Osteoblast (primary cell): Measurements from ENCODE around the gene PHIP. TPM values are rescaled to one million over a fixed set of nuclear protein-coding genes. Genes with fewer than 3 reads are reported as not detected.

Source experiments
- DNase-seq: peaks from one replicate; pipeline ENCODE4 v3.0.0; 2011; ENCODE audit warnings: low spot score, mixed read lengths; ENCODE audit not compliant: insufficient read length; ENCODE audit errors: missing footprints
- H2AFZ ChIP-seq: 2 replicates; pipeline ENCODE4 v1.6.0; 2011; ENCODE audit warnings: mild to moderate bottlenecking, low read length
- H3K27ac ChIP-seq: 2 replicates; pipeline ENCODE4 v1.5.1; 2011; ENCODE audit warnings: mild to moderate bottlenecking, low read depth, low read length, moderate library complexity
- H3K27me3 ChIP-seq: 2 replicates; pipeline ENCODE4 v1.6.0; 2012; ENCODE audit warnings: mild to moderate bottlenecking, control low read depth, inconsistent platforms, low read length, moderate library complexity; ENCODE audit not compliant: insufficient read depth
- H3K36me3 ChIP-seq: 2 replicates; pipeline ENCODE4 v1.5.1; 2011; ENCODE audit warnings: mild to moderate bottlenecking, low read length, control low read depth, moderate library complexity; ENCODE audit not compliant: insufficient read depth
- H3K4me1 ChIP-seq: 2 replicates; pipeline ENCODE4 v1.5.1; 2011; ENCODE audit warnings: mild to moderate bottlenecking, low read length, control low read depth, moderate library complexity; ENCODE audit not compliant: insufficient read depth
- H3K4me2 ChIP-seq: 2 replicates; pipeline ENCODE4 v1.6.0; 2011; ENCODE audit warnings: mild to moderate bottlenecking, low read length; ENCODE audit not compliant: insufficient read depth
- H3K4me3 ChIP-seq: fragments of 200-600 bp; sonication (generic); 3 replicates; pipeline ENCODE4 v1.5.1; 2012; ENCODE audit warnings: mild to moderate bottlenecking, low read length, inconsistent platforms; ENCODE audit not compliant: insufficient read depth
- H3K79me2 ChIP-seq: 2 replicates; pipeline ENCODE4 v1.6.0; 2012; ENCODE audit warnings: mild to moderate bottlenecking, low read length, control low read depth, inconsistent platforms; ENCODE audit not compliant: insufficient read depth
- H3K9me3 ChIP-seq: 2 replicates; pipeline ENCODE4 v1.5.1; 2011; ENCODE audit warnings: low read depth, low read length, control low read depth
- H4K20me1 ChIP-seq: 2 replicates; pipeline ENCODE4 v1.6.0; 2012; ENCODE audit warnings: mild to moderate bottlenecking, low read length, control low read depth; ENCODE audit not compliant: insufficient read depth
- total RNA-seq: library from RNA; depleted of rRNA; stranded (reverse); fragments of >200 nt; gene quantifications from 2 replicates; pipeline ENCODE4 v1.2.3, GENCODE V29; 2012
- TF ChIP-seq, protein P1 (sequence below): IDR thresholded peaks from 2 replicates; pipeline ENCODE4 v1.5.1; 2011; ENCODE audit warnings: mild to moderate bottlenecking, low read depth, low read length, moderate library complexity; ENCODE audit errors: extremely low read depth

PHIP gene
- total RNA-seq, 1 donor: 23.9 TPM

DNA sequence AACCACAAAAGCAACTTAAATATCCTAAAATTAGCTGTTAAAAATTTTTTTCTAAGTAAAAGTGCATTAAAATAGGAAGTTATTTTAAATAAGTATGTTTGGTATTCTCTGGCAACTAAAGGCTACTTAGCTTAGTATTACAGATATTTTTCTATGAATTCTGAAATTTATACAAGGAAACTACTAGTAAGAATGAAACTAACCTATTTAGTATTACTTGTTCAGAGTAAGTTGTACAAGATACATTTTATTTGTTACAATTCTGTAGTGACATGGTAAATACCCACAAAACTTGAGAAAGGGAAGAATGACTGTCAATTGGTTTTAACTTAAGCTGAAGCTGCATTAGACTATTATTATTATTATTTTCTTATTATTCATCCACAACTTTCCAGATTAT lies 6.5 kb downstream of the PHIP start:
- no peaks in the 10 kb centered on the region for H3K36me3 ChIP-seq
- TF ChIP-seq, protein P1, sequence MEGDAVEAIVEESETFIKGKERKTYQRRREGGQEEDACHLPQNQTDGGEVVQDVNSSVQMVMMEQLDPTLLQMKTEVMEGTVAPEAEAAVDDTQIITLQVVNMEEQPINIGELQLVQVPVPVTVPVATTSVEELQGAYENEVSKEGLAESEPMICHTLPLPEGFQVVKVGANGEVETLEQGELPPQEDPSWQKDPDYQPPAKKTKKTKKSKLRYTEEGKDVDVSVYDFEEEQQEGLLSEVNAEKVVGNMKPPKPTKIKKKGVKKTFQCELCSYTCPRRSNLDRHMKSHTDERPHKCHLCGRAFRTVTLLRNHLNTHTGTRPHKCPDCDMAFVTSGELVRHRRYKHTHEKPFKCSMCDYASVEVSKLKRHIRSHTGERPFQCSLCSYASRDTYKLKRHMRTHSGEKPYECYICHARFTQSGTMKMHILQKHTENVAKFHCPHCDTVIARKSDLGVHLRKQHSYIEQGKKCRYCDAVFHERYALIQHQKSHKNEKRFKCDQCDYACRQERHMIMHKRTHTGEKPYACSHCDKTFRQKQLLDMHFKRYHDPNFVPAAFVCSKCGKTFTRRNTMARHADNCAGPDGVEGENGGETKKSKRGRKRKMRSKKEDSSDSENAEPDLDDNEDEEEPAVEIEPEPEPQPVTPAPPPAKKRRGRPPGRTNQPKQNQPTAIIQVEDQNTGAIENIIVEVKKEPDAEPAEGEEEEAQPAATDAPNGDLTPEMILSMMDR: no peak
- DNase-seq: no peak
- peak overlapping the region; percentile 31 for H3K27ac ChIP-seq
- H2AFZ ChIP-seq: no peak overlapping the region
- no peaks in the 10 kb centered on the region for H3K9me3 ChIP-seq
- peaks cover 83% of the 10 kb centered on the region for H3K79me2 ChIP-seq
- H4K20me1 ChIP-seq: no peaks in the 10 kb centered on the region
- H3K4me1 ChIP-seq: peaks cover 26% of the 10 kb centered on the region
- no peaks in the 10 kb centered on the region for H3K27me3 ChIP-seq
- no peak overlapping the region for H3K4me2 ChIP-seq
- no peak overlapping the region for H3K4me3 ChIP-seq

DNA sequence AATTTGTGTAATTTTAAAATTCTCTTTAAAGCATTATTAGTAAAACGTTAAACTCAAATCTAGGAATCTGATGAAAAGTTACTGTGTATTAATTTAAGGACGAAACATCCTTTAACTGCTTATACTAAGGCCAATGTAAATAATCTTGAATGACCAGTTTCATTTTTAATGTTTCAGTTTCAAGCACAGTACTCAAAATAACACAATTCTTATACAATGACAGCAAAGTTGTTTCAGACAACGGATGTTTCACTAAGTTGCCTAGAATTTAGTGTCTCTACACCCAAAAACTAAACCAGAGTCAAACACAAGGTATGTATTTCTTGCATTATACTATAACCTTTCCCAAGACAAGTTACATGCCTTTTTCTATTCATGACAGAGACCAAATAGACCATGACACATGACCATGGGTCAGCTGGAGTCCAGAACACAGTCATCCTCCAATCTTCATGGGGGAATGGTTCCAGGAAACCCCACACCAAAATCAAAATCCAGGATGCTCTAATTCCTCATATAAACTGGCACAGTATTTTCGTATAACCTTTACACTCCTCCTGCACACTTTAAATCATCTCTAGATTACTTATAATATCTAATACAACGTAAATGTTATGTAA lies 7.7 kb downstream of the PHIP start:
- Histone ChIP-seq H3K4me3 (peak overlapping the region; percentile 24), H3K79me2 (peaks cover 77% of the 10 kb centered on the region), H4K20me1 (no peaks in the 10 kb centered on the region), H3K4me1 (peaks cover 17% of the 10 kb centered on the region), H3K4me2 (peak overlapping the region; percentile 64), H2AFZ (no peak overlapping the region), H3K27me3 (no peaks in the 10 kb centered on the region), H3K9me3 (no peaks in the 10 kb centered on the region), H3K27ac (peak overlapping the region; percentile 45), H3K36me3 (no peaks in the 10 kb centered on the region)
- peak; percentile 43 for DNase-seq
- TF ChIP-seq, protein P1: no peak

DNA sequence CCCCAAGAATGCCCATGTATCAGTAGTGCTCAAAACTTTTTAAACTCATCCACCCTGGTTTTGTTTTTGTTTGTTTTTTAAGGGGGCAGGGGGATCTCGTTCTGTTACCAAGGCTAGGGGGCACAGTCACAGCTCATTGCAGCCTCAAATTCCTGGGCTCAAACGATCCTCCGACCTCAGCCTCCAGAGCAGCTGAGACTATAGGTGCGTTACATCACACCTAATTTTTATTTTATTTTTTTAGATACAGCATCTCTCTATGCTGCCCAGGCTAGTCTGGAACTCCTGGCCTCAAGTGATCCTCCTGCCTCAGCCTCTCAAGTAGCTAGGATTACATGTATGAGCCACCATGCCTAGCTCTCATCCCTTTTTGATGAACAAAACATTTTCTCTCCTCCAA lies 11.2 kb downstream of the PHIP start:
- TF ChIP-seq, protein P1: no peak
- no peak for DNase-seq
- peaks cover 67% of the 10 kb centered on the region for H3K79me2 ChIP-seq
- H3K36me3 ChIP-seq: no peaks in the 10 kb centered on the region
- H3K27me3 ChIP-seq: no peaks in the 10 kb centered on the region
- no peaks in the 10 kb centered on the region for H4K20me1 ChIP-seq
- no peak overlapping the region for H2AFZ ChIP-seq
- H3K4me3 ChIP-seq: no peak overlapping the region
- no peak overlapping the region for H3K27ac ChIP-seq
- H3K4me2 ChIP-seq: no peak overlapping the region
- H3K9me3 ChIP-seq: no peaks in the 10 kb centered on the region
- peaks cover 18% of the 10 kb centered on the region for H3K4me1 ChIP-seq

DNA sequence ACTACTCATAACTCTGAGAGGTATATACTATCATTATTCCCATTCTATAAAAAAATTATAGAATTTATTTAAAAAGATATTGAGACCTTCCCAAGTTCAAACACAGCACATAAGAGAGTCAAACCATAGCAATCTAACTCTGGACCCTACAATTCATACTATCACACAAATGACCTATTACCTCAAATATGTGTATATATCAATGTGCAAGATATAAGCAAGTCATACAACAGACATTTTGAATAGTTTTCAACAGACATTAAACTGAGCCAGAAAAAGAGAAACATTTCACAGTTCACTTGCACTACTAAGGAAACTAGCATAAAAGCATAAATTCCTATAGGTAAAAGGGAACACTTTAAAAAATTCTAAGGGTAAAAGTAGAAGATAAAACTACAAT lies 11.7 kb downstream of the PHIP start:
- H3K79me2 ChIP-seq: peaks cover 66% of the 10 kb centered on the region
- DNase-seq: no peak

More for the DNA sequence above, 11.7 kb downstream of the PHIP start:
- no peak overlapping the region for H3K4me3 ChIP-seq
- H2AFZ ChIP-seq: no peak overlapping the region
- H3K36me3 ChIP-seq: no peaks in the 10 kb centered on the region
- H3K27ac ChIP-seq: no peak overlapping the region
- no peaks in the 10 kb centered on the region for H4K20me1 ChIP-seq
- H3K4me1 ChIP-seq: peaks cover 18% of the 10 kb centered on the region
- H3K27me3 ChIP-seq: no peaks in the 10 kb centered on the region
- TF ChIP-seq, protein P1: no peak
- no peaks in the 10 kb centered on the region for H3K9me3 ChIP-seq
- no peak overlapping the region for H3K4me2 ChIP-seq
